Activated CD8-positive, alpha-beta memory T cell treated with anti-CD3 and anti-CD28 coated beads, Interleukin-2, amount 50 U/mL, for 1 hour (primary cell): ENCODE measurements around the gene MXD3.
A peak's percentile ranks its signal among the peaks of the same experiment; 100 is the strongest.

Experiments used
- DNase-seq: peaks from one replicate; pipeline ENCODE4 v3.0.0-alpha.2; 2020; ENCODE audit errors: extremely low read depth

The MXD3 gene

GRCh38 chr5:177303121-177303924 lies 8.4 kb downstream of the MXD3 start, which contains the start of the genes PRELID1 and RAB24:
Gene PRELID1 (plus strand): TSS chr5:177303799. CDS start chr5:177303986, 187 bp downstream.
Gene RAB24 (minus strand): TSS chr5:177303719. CDS start chr5:177303288, 431 bp downstream.
- peak; percentile 34 for DNase-seq

- DNase-seq = no peak
Observed at GRCh38 chr5:177302354-177303110, 9.2 kb downstream of the MXD3 start.

- DNase-seq = no peak
Observed at GRCh38 chr5:177301503-177302165, 10.1 kb downstream of the MXD3 start.

- DNase-seq = no peak
Observed at GRCh38 chr5:177300951-177301350, 10.7 kb downstream of the MXD3 start.

GRCh38 chr5:177300236-177300880 lies 11.3 kb downstream of the MXD3 start:
- peak; percentile 42 for DNase-seq

GRCh38 chr5:177299697-177300096 lies 12.0 kb downstream of the MXD3 start:
- DNase-seq = no peak

GRCh38 chr5:177297922-177298321 lies 13.8 kb downstream of the MXD3 start:
- DNase-seq = no peak

- no peak for DNase-seq
Observed at GRCh38 chr5:177296581-177296980, 15.1 kb downstream of the MXD3 start.

GRCh38 chr5:177295924-177296323 lies 15.8 kb downstream of the MXD3 start:
- no peak for DNase-seq

GRCh38 chr5:177294632-177295031 lies 17.1 kb downstream of the MXD3 start:
- no peak for DNase-seq

GRCh38 chr5:177293819-177294581 lies 17.7 kb downstream of the MXD3 start:
- DNase-seq = no peak

- no peak for DNase-seq
Observed at GRCh38 chr5:177291735-177292134, 20.0 kb downstream of the MXD3 start.

GRCh38 chr5:177290816-177291596 lies 20.7 kb downstream of the MXD3 start:
- no peak for DNase-seq

GRCh38 chr5:177288191-177288590 lies 23.5 kb downstream of the MXD3 start:
- DNase-seq = no peak

- DNase-seq = no peak
Observed at GRCh38 chr5:177276886-177277285, 34.8 kb downstream of the MXD3 start.

GRCh38 chr5:177275883-177276282 lies 35.8 kb downstream of the MXD3 start:
- no peak for DNase-seq

GRCh38 chr5:177271113-177271512 lies 40.6 kb downstream of the MXD3 start:
- DNase-seq = no peak

- no peak for DNase-seq
Observed at GRCh38 chr5:177270653-177271052, 41.0 kb downstream of the MXD3 start.

- DNase-seq = no peak
Observed at GRCh38 chr5:177269976-177270375, 41.7 kb downstream of the MXD3 start.

- DNase-seq = no peak
Observed at GRCh38 chr5:177269232-177269895, 42.3 kb downstream of the MXD3 start.
